NCI-H146 (cell line): ENCODE data around the gene P2RX3.
"Not testable (repeated sequence)": the region's sequence is repeated elsewhere in the genome, so short reads cannot be mapped to it uniquely, and the experiment has no call there.

Experiments
- DNase-seq: peaks from one replicate; lab custom pipeline; 2025; lab: John Stamatoyannopoulos, UW

The P2RX3 gene

GRCh38 chr11:57324886-57325734 lies 13.0 kb upstream of the P2RX3 start, which contains the start of gene TNKS1BP1:
TNKS1BP1 (minus strand) TSS chr11:57324952; CDS start chr11:57321885, 3,067 bp downstream.
- DNase-seq = peak; percentile 95

DNA sequence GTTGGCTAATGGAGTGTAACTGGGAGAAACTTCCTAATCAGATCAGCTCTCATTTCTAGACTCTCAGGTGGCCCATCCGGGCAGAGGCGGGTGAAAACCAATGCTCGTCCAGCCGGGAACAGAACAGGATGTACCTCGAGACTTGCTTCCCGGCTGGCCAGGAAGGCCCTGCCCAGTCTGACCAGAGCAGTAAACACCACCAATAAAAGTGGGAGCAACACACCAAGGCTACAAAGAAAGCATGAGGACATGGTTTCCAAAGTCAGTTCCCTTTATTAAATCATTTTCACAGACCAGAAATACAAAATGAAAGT lies 12.5 kb upstream of the P2RX3 start:
- DNase-seq = peak; percentile 48

DNA sequence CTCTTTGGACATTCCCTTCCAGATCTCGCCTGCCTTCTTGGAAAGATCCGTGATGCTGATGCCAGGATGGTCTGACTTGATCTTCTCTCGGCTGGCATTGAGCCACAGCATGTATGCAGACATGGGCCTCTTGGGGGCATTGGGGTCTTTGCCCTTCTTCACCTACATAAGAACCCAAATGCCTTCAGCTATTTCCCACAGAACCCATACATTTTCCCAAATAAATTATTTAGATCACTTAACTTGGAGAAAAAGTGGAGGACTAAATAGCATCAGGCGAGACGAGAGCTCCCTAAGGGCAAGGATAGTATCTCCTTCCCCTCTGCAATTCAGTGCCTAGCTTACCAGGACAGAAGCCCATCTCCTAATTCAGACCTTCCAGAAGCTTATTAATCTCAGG lies 10.4 kb upstream of the P2RX3 start:
- DNase-seq = no peak

DNA sequence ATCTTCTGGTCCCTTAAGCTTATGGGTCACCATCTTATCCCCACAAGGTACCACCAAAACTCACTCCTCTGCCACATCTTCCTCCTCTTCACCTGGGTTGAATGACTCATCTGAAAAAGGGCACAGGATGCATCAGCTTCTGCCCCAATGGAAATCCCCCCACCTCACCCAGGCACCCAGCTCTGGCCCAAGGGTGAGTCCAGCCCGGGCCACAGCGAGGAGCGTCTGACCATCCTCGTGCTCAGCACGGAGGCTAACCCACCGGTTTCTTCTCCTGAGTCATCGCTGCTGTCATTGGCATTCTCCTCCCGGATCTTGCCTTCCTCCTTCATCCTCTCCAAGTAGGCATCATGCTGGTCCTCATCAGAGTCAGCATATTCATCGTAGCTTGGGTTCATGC lies 8.1 kb upstream of the P2RX3 start:
- DNase-seq = no peak

DNA sequence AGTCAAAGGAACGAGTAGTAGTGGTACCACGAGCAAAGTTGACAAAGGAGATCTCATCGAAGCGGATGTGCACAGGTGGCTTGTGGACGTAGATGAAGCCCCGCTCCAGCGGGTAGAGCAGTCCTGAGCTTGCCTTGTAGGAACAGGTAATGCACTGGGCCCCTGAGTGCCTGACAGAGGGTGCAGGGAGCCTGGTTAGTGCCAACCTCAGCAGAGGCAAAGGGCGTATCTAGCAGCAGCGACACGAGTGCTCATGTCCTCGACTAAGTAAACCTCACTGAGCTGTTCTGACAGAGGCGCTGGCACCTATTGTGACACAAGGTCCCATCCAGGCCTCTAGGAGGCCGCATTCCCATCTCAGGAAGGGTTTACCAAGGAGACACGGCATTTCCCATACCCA lies 6.4 kb upstream of the P2RX3 start:
- DNase-seq = no peak

DNA sequence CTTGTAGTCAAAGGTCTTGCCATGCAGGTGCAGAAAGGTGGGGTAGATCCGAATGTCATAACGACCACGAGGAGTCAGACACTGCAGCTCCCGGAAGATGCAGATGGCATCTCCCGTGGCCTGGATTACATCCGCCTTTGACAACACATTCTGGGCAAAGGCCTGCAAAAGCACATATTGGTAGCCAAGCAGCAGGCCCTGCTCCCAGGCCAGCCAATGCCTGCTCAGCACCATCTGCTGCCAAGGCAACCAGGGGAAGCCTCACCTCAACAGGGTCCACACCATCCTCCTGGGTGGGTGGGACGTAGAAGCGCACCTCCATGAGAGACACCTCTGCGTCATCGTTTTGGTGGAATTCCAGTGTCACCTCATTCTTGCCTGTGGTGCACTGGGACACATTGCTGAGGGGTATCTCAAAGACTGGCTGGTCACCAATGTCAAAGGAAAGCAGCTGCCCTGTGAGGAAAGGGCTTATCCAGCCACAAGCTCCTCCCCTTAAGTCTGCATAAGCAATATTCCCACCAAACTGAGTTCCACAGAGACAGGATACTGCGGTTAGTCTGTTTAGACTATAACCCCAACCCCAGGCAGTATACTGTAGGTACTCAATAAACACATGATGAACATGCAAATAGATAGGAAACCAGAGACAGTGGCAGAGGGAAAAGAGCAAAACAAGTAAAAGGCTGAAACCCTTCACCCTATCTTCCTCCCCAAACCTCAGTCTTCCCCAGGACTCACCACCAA lies 5.3 kb upstream of the P2RX3 start:
- no peak for DNase-seq

GRCh38 chr11:57335023-57335342 lies 3.2 kb upstream of the P2RX3 start:
- DNase-seq = no peak

DNA sequence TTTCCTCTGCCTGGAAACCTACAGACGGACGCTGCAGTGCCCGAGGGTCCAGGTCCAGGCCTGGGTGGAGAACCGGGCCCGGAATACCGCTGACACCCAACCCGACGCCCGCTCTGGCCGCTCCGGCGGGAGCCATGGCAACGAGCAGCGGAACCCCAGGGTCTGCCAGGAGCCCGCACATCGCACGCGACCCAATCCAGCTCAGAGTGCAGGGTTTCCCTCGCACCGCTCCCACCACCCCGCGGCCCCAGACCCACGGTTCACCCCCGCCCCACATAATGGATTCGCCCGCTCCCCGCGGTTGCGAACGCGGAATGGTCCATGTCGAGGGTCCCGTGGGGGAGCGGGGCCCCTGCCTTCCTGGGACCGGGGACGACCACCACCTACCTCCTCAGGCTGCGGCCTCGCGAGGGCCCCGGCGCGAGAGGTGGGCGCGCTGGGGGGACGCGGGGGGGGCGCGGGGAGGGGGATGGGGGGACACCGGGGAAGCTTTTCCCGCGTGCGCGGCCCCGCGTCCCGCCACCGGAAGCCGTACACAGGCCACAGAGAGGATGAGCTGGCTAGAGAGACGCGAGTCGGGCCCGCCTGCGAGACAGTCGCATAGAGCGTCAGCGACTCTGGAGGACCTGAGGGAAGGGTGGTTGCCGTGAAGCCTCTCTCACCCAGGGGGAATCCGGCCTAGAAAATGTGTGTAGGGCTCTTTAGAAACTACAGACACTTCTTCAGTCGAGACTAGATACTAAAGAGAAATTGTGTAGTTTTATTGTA lies 2.6 kb upstream of the P2RX3 start, which contains the start of gene SSRP1:
Gene SSRP1, minus strand, starts transcription at position 550 of the 768 bp plus-strand sequence. CDS start 771 bp downstream, outside the sequence.
- peak; percentile 90 for DNase-seq

GRCh38 chr11:57336111-57336666 lies 2.0 kb upstream of the P2RX3 start:
- no peak for DNase-seq

GRCh38 chr11:57336856-57337255 lies 1.3 kb upstream of the P2RX3 start:
- not testable (repeated sequence) for DNase-seq

DNA sequence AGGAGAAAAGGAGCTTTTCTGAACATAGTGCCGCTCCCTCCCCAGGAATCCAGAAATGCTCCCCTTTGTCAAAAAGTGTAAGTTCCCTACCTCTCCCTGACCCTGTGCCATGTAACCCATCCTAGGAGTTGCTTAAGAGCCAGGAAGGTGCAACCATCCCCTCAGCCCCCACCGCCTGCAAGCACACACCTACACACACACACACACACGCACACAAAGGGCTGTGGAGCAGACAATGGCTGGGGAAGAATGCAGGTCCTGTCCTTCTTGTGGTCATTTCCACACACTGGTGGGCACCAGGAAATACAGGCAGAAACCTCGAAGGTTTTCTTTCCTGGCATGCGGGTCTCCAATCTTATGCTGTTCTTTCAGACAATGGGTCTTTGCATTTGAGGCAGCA lies 1.2 kb downstream of the P2RX3 start:
- DNase-seq = no peak

GRCh38 chr11:57340039-57340615 lies 2.0 kb downstream of the P2RX3 start:
- no peak for DNase-seq

- DNase-seq = no peak
Observed at GRCh38 chr11:57341250-57341808, 3.2 kb downstream of the P2RX3 start.

DNA sequence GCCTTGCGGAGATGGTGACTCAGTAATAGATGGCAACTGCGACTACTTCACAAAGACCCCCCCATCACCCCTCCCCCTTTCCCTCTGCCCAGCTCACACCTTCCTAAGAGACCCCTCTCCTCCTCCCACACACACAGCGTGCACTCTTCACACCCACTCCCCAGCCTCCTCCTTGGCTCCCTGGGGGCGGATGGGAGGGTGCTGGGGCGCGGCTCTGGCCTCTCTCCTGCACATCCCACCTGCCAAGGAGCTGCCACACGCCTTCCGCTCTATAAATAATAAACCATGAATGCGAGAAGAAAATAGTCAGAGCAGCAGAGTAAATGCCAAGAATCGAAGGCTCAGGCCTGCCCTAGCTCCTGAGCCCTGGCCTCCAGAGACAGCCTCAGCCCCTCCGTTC lies 4.5 kb downstream of the P2RX3 start:
- DNase-seq = no peak

DNA sequence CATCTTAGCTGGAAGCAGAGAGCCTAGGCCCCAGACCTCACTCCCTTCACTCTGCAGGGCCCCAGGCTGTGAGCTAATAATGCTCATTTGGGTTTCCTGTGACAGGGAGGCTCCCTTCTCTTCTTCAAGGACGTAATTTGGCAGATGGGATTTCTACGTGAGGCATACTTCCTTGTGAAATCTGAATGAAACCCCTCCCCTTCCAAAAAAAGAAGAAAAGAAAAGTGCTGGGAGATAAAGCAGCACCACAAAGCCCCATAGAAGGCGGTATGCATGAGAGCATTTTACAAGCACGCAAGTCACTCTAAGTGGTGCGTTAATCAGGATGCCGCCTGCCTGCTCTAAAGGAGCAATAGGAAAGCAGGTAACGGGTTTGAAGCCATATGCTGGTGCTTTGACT lies 5.7 kb downstream of the P2RX3 start:
- DNase-seq = no peak

- no peak for DNase-seq
Observed at GRCh38 chr11:57344826-57345225, 6.7 kb downstream of the P2RX3 start.

- peak; percentile 80 for DNase-seq
Observed at GRCh38 chr11:57345555-57346211, 7.5 kb downstream of the P2RX3 start.

- DNase-seq = no peak
Observed at GRCh38 chr11:57347336-57347735, 9.2 kb downstream of the P2RX3 start.

- no peak for DNase-seq
Observed at GRCh38 chr11:57348052-57348451, 9.9 kb downstream of the P2RX3 start.

- DNase-seq = no peak
Observed at GRCh38 chr11:57348636-57349313, 10.6 kb downstream of the P2RX3 start.
